ENCODE results near the gene CHRNE.

The CHRNE gene

GRCh38 chr17:4903051-4903818 lies at the start of gene CHRNE:
Gene CHRNE, minus strand, starts transcription at chr17:4903098. Its CDS starts 35 bp downstream, at chr17:4903063.
- DNase-seq: peak; percentile 70

- no peak for DNase-seq
Measured at GRCh38 chr17:4951486-4951885, 48.6 kb upstream of the CHRNE start.

GRCh38 chr17:4950746-4951204 lies 47.9 kb upstream of the CHRNE start, which contains the start of gene ENO3:
Gene ENO3, plus strand, starts transcription at chr17:4951119. Its CDS starts 711 bp downstream, at chr17:4951830.
- DNase-seq: no peak

GRCh38 chr17:4950075-4950745 lies 47.3 kb upstream of the CHRNE start:
- peak; percentile 28 for DNase-seq

- peak; percentile 86 for DNase-seq
Measured at GRCh38 chr17:4949321-4950074, 46.6 kb upstream of the CHRNE start.

GRCh38 chr17:4948931-4949320 lies 46.0 kb upstream of the CHRNE start:
- peak; percentile 93 for DNase-seq

- DNase-seq: peak; percentile 96
Measured at GRCh38 chr17:4948166-4948930, 45.5 kb upstream of the CHRNE start, which contains the start of gene PFN1. Gene PFN1, minus strand, starts transcription at chr17:4948530. Its CDS starts 136 bp downstream, at chr17:4948394.

- peak; percentile 85 for DNase-seq
Measured at GRCh38 chr17:4947411-4948165, 44.7 kb upstream of the CHRNE start.

- peak; percentile 50 for DNase-seq
Measured at GRCh38 chr17:4947010-4947410, 44.1 kb upstream of the CHRNE start.

- peak; percentile 73 for DNase-seq
Measured at GRCh38 chr17:4946312-4946976, 43.5 kb upstream of the CHRNE start.

- DNase-seq: no peak
Measured at GRCh38 chr17:4945944-4946280, 43.0 kb upstream of the CHRNE start.

- peak; percentile 94 for DNase-seq
Measured at GRCh38 chr17:4945176-4945943, 42.5 kb upstream of the CHRNE start.

- DNase-seq: no peak
Measured at GRCh38 chr17:4944554-4945175, 41.8 kb upstream of the CHRNE start.

- no peak for DNase-seq
Measured at GRCh38 chr17:4944163-4944553, 41.3 kb upstream of the CHRNE start.

- DNase-seq: no peak
Measured at GRCh38 chr17:4942760-4943508, 40.0 kb upstream of the CHRNE start.

- no peak for DNase-seq
Measured at GRCh38 chr17:4941319-4941610, 38.4 kb upstream of the CHRNE start.

GRCh38 chr17:4940555-4941318 lies 37.8 kb upstream of the CHRNE start:
- no peak for DNase-seq

GRCh38 chr17:4939796-4940554 lies 37.1 kb upstream of the CHRNE start, which contains the start of the genes RNF167 and SLC25A11:
Gene RNF167, plus strand, starts transcription at chr17:4940268. Its CDS starts 642 bp downstream, at chr17:4940910.
Gene SLC25A11, minus strand, starts transcription at chr17:4940046. Its CDS starts 136 bp downstream, at chr17:4939910.
- DNase-seq: peak; percentile 99

Measured in suppressor macrophage treated with lipopolysaccharide for 4 hours (primary cell).